ENCODE measurements around the gene GRIP2. TPM values are rescaled to one million over a fixed set of nuclear protein-coding genes. Genes with fewer than 3 reads are reported as not detected.

GRIP2 gene
- total and polyA plus RNA-seq, 9 donors: 1.1 to 19.4 (median 5.4) TPM

- TF ChIP-seq EP300 (IDR thresholded peaks at IDR 0.05) (no peak), CTCF (IDR thresholded peaks at IDR 0.05) (no peak), POLR2A (IDR thresholded peaks at IDR 0.05) (no peak)
- intact Hi-C loops (cut with DNase I): no loop called here
- H3K4me1 ChIP-seq (ENCODE audit: insufficient read depth): no peaks in the 10 kb centered on the region
- H3K4me3 ChIP-seq: no peak overlapping the region
- no peaks in the 10 kb centered on the region for H3K9me3 ChIP-seq
- WGBS, 3 donors: 78 to 85% (median 78%) methylated on average over 9 of the region's 9 CpGs
- DNase-seq: peak in 4 of 5 donors; percentile 11 to 20 (median 15)
- H3K27me3 ChIP-seq: no peaks in the 10 kb centered on the region
- H3K27ac ChIP-seq: peak overlapping the region in 1 of 2 donors; percentile 49
- H3K36me3 ChIP-seq: no peaks in the 10 kb centered on the region
These were observed 15.1 kb downstream of the GRIP2 start for GRCh38 chr3:14524920-14525660.

GRCh38 chr3:14524311-14524711 is 15.8 kb downstream of the GRIP2 start:
- H3K27ac ChIP-seq: no peak overlapping the region
- H3K4me1 ChIP-seq (ENCODE audit: insufficient read depth): no peaks in the 10 kb centered on the region
- no peaks in the 10 kb centered on the region for H3K27me3 ChIP-seq
- no peaks in the 10 kb centered on the region for H3K9me3 ChIP-seq
- intact Hi-C loops (cut with DNase I): no loop called here
- no peak for TF ChIP-seq POLR2A (IDR thresholded peaks at IDR 0.05)
- no peak for TF ChIP-seq CTCF (IDR thresholded peaks at IDR 0.05)
- TF ChIP-seq EP300 (IDR thresholded peaks at IDR 0.05): no peak
- 92 to 95% (median 94%) methylated on average over 14 of the region's 14 CpGs for WGBS, 3 donors
- DNase-seq: peak in 4 of 5 donors; percentile 13 to 34 (median 18)
- no peaks in the 10 kb centered on the region for H3K36me3 ChIP-seq
- H3K4me3 ChIP-seq: no peak overlapping the region

GRCh38 chr3:14523792-14524191 is 16.4 kb downstream of the GRIP2 start:
- no peak overlapping the region for H3K27ac ChIP-seq
- intact Hi-C loops (cut with DNase I): no loop called here

GRCh38 chr3:14522768-14523167 is 17.4 kb downstream of the GRIP2 start:
- H3K27ac ChIP-seq: no peak overlapping the region
- DNase-seq: peak in 4 of 5 donors; percentile 11 to 28 (median 15)
- H3K4me1 ChIP-seq (ENCODE audit: insufficient read depth): no peaks in the 10 kb centered on the region
- H3K36me3 ChIP-seq: no peaks in the 10 kb centered on the region
- no peaks in the 10 kb centered on the region for H3K27me3 ChIP-seq
- TF ChIP-seq EP300 (IDR thresholded peaks at IDR 0.05) (no peak), POLR2A (IDR thresholded peaks at IDR 0.05) (no peak), CTCF (IDR thresholded peaks at IDR 0.05) (no peak)
- WGBS, 3 donors: 91 to 92% (median 91%) methylated on average over 12 of the region's 12 CpGs
- H3K9me3 ChIP-seq: no peaks in the 10 kb centered on the region
- intact Hi-C loops (cut with DNase I): no loop called here
- no peak overlapping the region for H3K4me3 ChIP-seq

More at GRCh38 chr3:14523792-14524191, 16.4 kb downstream of the GRIP2 start:
- Histone ChIP-seq H3K36me3 (no peaks in the 10 kb centered on the region), H3K4me3 (no peak overlapping the region), H3K4me1 (ENCODE audit: insufficient read depth) (no peaks in the 10 kb centered on the region), H3K27me3 (no peaks in the 10 kb centered on the region), H3K9me3 (no peaks in the 10 kb centered on the region)
- no peak for TF ChIP-seq EP300 (IDR thresholded peaks at IDR 0.05)
- no peak for TF ChIP-seq POLR2A (IDR thresholded peaks at IDR 0.05)
- TF ChIP-seq CTCF (IDR thresholded peaks at IDR 0.05): no peak
- WGBS, 3 donors: 63 to 78% (median 70%) methylated on average over 7 of the region's 7 CpGs
- peak in 1 of 5 donors; percentile 6 for DNase-seq

Data from ovary (tissue), 9 donors.